ENCODE data around the gene CCR2.
"Not testable (repeated sequence)": the region's sequence is repeated elsewhere in the genome, so short reads cannot be mapped to it uniquely, and the experiment has no call there.

The CCR2 gene

DNA sequence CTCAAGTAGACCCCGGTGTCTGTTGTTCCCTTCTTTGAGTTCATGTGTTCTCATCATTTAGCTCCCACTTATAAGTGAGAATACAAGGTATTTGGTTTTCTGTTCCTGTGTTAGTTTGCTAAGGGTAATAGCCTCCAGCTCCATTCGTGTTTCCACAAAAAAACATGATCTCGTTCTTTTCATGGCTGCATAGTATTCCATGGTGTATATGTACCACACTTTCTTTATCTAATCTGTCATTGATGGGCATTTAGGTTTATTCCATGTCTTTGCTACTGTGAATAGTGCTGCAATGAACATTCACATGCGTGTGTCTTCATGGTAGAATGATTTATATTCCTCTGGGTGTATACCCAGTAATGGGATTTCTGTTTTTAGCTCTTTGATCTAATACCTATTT is 49.0 kb downstream of the CCR2 start:
- DNase-seq (ENCODE audit: low spot score): not testable (repeated sequence)

DNA sequence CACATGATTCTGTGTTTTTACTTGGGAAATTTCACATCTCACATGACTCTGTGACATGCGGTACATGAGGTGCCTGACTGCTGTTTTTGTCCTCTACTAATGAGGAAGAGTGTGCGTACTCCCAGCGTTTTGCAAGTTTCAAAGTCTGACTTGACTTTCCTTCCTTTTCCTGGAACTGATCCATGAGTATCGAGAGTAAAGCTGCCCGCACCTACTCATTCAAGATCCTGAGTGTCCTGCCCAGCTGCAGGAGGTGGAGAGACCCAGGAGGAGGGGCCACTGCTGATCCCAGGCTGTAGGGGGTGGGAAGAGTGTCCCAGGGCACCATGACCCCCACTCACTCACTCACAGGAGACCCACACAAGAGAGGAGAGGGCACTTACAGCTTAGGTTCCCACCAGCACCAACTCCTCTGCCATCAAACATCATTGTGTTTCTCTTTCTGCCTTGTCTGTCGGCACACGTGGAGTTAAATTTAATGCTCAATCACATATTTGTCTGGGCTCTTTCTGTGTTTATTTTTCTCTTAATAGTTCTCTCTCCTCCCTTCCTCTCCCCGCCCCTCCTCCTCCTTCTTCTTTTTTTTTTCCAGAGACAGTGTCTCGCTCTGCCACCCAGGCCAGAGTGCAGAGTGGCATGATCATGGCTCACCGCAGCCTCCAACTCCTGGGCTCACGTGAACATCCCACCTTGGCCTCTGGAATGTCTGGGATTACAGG is 51.5 kb downstream of the CCR2 start:
- DNase-seq (ENCODE audit: low spot score): no peak

DNA sequence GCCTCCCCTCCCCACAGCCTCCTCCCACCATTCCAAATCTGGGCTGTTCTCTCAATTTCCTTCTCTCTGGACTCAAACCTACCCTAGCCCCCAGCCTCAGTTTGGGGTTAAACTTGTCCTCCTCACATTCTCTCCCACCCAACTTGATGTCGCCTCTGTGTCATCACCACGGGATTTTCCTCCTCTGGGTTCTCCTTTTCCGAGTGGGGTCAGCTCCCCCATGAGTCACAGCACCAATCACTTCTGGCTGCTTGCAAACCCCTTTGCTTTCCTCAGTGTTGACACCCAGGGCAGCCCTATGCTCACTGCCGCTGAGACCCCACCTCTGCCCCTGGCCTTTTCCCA is 52.5 kb downstream of the CCR2 start:
- no peak for DNase-seq (ENCODE audit: low spot score)

DNA sequence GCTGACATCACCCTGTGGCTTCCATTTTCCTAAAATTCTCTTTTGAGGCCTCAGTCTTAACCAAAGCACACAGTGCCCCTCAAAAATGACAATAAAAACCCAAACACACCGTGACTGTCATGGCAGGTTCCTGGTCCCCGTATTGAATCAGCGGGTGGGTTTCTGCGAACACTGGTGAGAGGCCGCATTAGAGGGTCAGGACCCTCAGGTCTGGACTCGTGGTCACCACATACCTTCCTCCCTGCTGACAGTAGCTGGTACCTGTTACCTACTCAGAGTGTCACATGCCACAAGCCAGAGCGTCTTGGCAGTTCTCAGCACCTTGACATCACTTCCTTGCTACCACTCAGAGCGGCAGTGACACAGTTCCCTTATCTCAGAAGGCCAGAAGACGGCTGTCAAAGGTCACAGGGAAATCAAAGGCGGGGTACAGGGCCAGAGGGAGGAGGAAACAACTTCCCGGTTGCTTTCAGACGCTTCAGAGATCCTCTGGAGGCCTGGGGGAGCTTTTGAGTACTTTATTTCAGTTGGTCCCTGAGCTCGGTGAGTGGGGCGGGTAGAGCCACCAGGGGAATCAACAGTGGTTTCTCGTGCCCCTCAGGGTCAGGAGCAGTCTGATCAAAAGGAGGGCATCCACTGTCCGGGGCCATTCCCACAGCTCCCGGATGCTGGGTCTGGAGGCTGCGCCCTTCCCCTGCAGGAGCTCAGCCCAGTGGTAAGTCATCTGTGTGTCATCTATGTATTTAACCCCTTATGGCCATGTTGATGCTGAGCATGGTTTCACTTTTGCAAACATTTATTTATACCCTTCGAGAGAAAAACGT is 53.1 kb downstream of the CCR2 start, which contains the start of the genes CCR5AS and CCRL2:
CCR5AS (minus strand) TSS at position 279 of the 824 bp plus-strand sequence.
CCRL2 (plus strand) TSS at position 472 of the 824 bp plus-strand sequence. CDS start 821 bp downstream, outside the sequence.
- no peak for DNase-seq (ENCODE audit: low spot score)

DNA sequence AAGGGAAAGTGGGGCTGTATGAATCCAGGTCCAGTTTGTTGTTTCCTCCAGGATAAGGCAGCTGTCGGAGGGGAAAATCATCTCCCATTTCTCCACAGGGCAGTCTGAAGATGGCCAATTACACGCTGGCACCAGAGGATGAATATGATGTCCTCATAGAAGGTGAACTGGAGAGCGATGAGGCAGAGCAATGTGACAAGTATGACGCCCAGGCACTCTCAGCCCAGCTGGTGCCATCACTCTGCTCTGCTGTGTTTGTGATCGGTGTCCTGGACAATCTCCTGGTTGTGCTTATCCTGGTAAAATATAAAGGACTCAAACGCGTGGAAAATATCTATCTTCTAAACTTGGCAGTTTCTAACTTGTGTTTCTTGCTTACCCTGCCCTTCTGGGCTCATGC is 54.1 kb downstream of the CCR2 start:
- no peak for DNase-seq (ENCODE audit: low spot score)

DNA sequence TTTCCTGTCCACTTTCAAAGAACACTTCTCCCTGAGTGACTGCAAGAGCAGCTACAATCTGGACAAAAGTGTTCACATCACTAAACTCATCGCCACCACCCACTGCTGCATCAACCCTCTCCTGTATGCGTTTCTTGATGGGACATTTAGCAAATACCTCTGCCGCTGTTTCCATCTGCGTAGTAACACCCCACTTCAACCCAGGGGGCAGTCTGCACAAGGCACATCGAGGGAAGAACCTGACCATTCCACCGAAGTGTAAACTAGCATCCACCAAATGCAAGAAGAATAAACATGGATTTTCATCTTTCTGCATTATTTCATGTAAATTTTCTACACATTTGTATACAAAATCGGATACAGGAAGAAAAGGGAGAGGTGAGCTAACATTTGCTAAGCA is 54.9 kb downstream of the CCR2 start:
- DNase-seq (ENCODE audit: low spot score): no peak

DNA sequence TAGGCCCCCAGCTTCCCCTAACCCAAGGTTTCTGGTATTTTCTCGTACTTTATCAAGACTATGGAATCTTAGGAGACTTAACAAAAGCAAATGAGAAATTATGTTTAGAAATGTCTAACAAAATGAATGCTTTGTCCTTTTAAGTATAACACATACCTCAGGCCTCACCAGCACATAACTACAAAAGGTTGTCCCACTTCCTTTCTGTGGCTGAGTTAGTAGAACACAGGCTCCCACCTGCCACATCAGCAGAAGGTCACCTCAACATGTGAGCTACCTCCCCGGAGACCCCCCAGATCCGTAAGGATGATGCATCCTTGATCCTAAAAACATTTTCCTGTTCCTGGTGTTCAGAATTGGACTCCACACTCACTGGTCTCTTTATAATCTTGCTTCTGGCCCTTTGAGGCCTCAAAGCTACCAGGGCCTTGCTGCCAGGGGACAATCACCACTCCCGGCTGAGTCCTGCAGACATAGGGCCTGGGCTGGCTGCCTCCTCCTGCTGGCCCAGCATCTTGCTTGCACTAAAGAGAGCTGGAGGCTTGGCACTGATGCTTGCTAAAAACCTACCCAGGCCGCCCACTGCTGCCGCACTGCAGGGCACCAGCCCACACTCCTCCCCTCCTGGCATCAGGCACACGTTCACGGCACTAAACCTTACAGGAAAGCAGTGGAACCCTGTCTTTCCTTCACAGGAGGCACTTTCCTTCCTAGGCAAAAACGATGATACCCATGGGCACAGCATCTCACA is 56.0 kb downstream of the CCR2 start:
- DNase-seq (ENCODE audit: low spot score): no peak

All from ecto neural progenitor cell (in vitro differentiated cells).